GM12892 (cell line): ENCODE measurements around the gene LRRC74A.

ENCODE experiments used
- POLR2A ChIP-seq: IDR thresholded peaks from 2 replicates; pipeline ENCODE4 v1.6.1; 2011; ENCODE audit warnings: low read depth, low read length, control low read depth
- POLR2AphosphoS5 ChIP-seq: IDR thresholded peaks from 2 replicates; pipeline ENCODE4 v1.6.1; 2011; ENCODE audit warnings: low read depth, low read length, control low read depth

DNA sequence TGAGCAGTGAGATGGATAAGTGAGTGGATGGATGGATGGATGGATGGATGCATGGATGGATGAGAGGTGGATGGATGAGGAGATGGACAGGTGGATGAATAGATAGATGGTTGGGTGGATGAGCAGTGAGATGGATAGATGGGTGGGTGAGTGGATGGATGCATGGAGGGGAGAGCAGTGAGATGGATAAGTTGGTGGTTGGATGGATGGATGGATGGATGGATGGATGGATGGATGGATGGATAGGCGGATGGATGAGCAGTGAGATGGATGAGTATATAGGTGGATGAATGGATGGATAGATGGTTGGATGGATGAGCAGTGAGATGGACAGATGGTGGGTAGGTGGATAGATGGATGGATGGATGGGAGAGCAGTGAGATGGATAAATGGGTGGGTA, 30.6 kb downstream of the LRRC74A start:
- TF ChIP-seq POLR2A (no peak), POLR2AphosphoS5 (no peak)
